OCI-LY7 (cell line): ENCODE results near the gene DOCK4. TPM values are rescaled to one million over a fixed set of nuclear protein-coding genes. Genes with fewer than 3 reads are reported as not detected.

Experiments
- BruUV-seq: library from RNA; stranded (reverse); fragments of 400-500 nt; replicated peaks from 2 replicates; lab custom pipeline; 2021; lab: Mats Ljungman, UMichigan
- CTCF ChIA-PET: fragments of 300-600 bp; sonication (Branson Sonifier 250); formaldehyde crosslinking; loops from one replicate; lab custom pipeline; 2022; ENCODE audit warnings: antibody characterized with exemption; ENCODE audit not compliant: unreplicated experiment; lab: Charles Lee
- POLR2A ChIA-PET: fragments of 300-600 bp; sonication (Branson Sonifier 250); formaldehyde crosslinking; loops from one replicate; lab custom pipeline; 2022; ENCODE audit warnings: antibody characterized with exemption; lab: Charles Lee
- DNase-seq: peaks from one replicate; pipeline ENCODE4 v3.0.0-alpha.2; 2015; ENCODE audit warnings: low spot score
- H2AFZ ChIP-seq: fragments of 200-600 bp; sonication (generic), shearing (Covaris generic); 2 replicates; pipeline ENCODE4 v1.6.1; 2014; ENCODE audit warnings: mild to moderate bottlenecking, antibody characterized with exemption, low read length, moderate library complexity
- H3K27ac ChIP-seq: fragments of 200-600 bp; sonication (generic); 2 replicates; pipeline ENCODE4 v1.5.1; 2014; ENCODE audit warnings: mixed run types, low read depth, mild to moderate bottlenecking, moderate library complexity, low read length, inconsistent platforms; ENCODE audit not compliant: poor library complexity, severe bottlenecking
- H3K36me3 ChIP-seq: fragments of 200-600 bp; sonication (generic); 2 replicates; pipeline ENCODE4 v1.6.1; 2014; ENCODE audit warnings: mild to moderate bottlenecking, antibody characterized with exemption, low read length, moderate library complexity, mixed read lengths; ENCODE audit not compliant: insufficient read depth
- H3K4me1 ChIP-seq: fragments of 200-600 bp; sonication (generic); 2 replicates; pipeline ENCODE4 v1.5.1; 2014; ENCODE audit warnings: mild to moderate bottlenecking, low read length; ENCODE audit not compliant: insufficient read depth, poor library complexity, severe bottlenecking
- H3K4me2 ChIP-seq: fragments of 200-600 bp; sonication (generic); 2 replicates; pipeline ENCODE4 v1.6.1; 2014; ENCODE audit warnings: mild to moderate bottlenecking, low read length
- H3K4me3 ChIP-seq: fragments of 200-600 bp; sonication (generic); 2 replicates; pipeline ENCODE4 v1.5.1; 2014; ENCODE audit warnings: mild to moderate bottlenecking, low read depth, low read length; ENCODE audit not compliant: poor library complexity, severe bottlenecking
- H3K79me2 ChIP-seq: fragments of 200-600 bp; sonication (generic); 2 replicates; pipeline ENCODE4 v1.6.1; 2016; ENCODE audit warnings: low read depth, mild to moderate bottlenecking, low read length, moderate library complexity, mixed read lengths; ENCODE audit not compliant: insufficient read depth
- H3K9me2 ChIP-seq: fragments of 200-600 bp; sonication (generic); 2 replicates; pipeline ENCODE4 v1.6.1; 2016; ENCODE audit warnings: mild to moderate bottlenecking, low read length, mixed read lengths; ENCODE audit not compliant: insufficient read depth
- H3K9me3 ChIP-seq: fragments of 200-600 bp; sonication (generic); 2 replicates; pipeline ENCODE4 v1.6.1; 2014; ENCODE audit warnings: mild to moderate bottlenecking, mixed run types, low read length, mixed read lengths
- H4K20me1 ChIP-seq: fragments of 200-600 bp; sonication (generic); 2 replicates; pipeline ENCODE4 v1.6.1; 2014; ENCODE audit warnings: mild to moderate bottlenecking, antibody characterized with exemption, low read length, moderate library complexity, mixed read lengths; ENCODE audit not compliant: insufficient read depth
- EZH2phosphoT487 ChIP-seq: fragments of 200-600 bp; sonication (generic); IDR thresholded peaks from 2 replicates; pipeline ENCODE4 v1.6.1; 2018; ENCODE audit warnings: low read depth, borderline replicate concordance, mild to moderate bottlenecking, mixed run types, antibody characterized with exemption, low read length, moderate library complexity, mixed read lengths
- intact Hi-C: fragments of 100-400 bp; cut with micrococcal nuclease; formaldehyde crosslinking; loops from one replicate; pipeline ENCODE4 v1.10.0; 2022; ENCODE audit not compliant: unreplicated experiment
- small RNA-seq: library from RNA; depleted of rRNA; stranded (forward); fragments of <200 nt; gene quantifications from one replicate; pipeline ENCODE3, GENCODE V24; 2014
- total RNA-seq, 2 experiments: library from RNA; depleted of rRNA in 1 of 2; stranded (reverse); fragments of >200 nt in 1 of 2; shearing (Covaris generic) in 1 of 2; gene quantifications; 2 replicates each; pipeline ENCODE4 v1.2.3, GENCODE V29; 2014 to 2022
- TF ChIP-seq, protein P1 (sequence below): fragments of 200-600 bp; sonication (generic); conservative IDR thresholded peaks from 2 replicates; pipeline ENCODE4 v1.5.1; 2014; ENCODE audit warnings: mild to moderate bottlenecking, antibody characterized with exemption, low read length, moderate library complexity, mixed read lengths

The DOCK4 gene
- total RNA-seq, 2 experiments from 2014 or later, result 0.91 to 4.9 TPM

DNA sequence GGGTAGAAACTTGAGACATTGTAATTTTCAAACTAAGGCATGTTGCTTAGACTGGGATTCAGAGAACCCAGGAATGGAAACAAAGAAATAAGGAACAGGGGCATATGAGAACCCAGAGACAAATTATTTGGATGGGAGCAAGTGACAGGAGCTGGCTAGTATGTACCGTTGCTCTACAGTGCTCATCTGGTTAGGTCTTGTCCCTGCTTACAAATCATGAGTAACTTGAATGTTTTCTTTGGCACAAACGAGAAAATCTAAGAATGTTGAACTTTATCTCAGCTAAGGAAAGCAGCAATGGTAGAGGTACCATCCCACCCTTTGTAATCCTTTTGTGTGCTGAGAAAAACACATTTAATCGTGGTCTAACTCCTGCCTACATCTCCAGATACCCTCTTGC lies 527.9 kb downstream of the DOCK4 start:
- H3K79me2 ChIP-seq, result no peaks in the 10 kb centered on the region
- no peaks in the 10 kb centered on the region for H3K9me3 ChIP-seq
- CTCF ChIA-PET, result no interaction called here
- H2AFZ ChIP-seq, result no peak overlapping the region
- H3K4me1 ChIP-seq, result no peaks in the 10 kb centered on the region
- POLR2A ChIA-PET, result no interaction called here
- no peak overlapping the region for H3K4me2 ChIP-seq
- no TSS peak for BruUV-seq
- no peak overlapping the region for H3K27ac ChIP-seq
- intact Hi-C loops, result no loop called here
- no peaks in the 10 kb centered on the region for H3K36me3 ChIP-seq
- no peaks in the 10 kb centered on the region for H4K20me1 ChIP-seq
- no peak for TF ChIP-seq EZH2phosphoT487
- TF ChIP-seq, protein P1, sequence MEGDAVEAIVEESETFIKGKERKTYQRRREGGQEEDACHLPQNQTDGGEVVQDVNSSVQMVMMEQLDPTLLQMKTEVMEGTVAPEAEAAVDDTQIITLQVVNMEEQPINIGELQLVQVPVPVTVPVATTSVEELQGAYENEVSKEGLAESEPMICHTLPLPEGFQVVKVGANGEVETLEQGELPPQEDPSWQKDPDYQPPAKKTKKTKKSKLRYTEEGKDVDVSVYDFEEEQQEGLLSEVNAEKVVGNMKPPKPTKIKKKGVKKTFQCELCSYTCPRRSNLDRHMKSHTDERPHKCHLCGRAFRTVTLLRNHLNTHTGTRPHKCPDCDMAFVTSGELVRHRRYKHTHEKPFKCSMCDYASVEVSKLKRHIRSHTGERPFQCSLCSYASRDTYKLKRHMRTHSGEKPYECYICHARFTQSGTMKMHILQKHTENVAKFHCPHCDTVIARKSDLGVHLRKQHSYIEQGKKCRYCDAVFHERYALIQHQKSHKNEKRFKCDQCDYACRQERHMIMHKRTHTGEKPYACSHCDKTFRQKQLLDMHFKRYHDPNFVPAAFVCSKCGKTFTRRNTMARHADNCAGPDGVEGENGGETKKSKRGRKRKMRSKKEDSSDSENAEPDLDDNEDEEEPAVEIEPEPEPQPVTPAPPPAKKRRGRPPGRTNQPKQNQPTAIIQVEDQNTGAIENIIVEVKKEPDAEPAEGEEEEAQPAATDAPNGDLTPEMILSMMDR, result no peak
- DNase-seq, result no peak
- no peaks in the 10 kb centered on the region for H3K9me2 ChIP-seq
- H3K4me3 ChIP-seq, result no peak overlapping the region

DNA sequence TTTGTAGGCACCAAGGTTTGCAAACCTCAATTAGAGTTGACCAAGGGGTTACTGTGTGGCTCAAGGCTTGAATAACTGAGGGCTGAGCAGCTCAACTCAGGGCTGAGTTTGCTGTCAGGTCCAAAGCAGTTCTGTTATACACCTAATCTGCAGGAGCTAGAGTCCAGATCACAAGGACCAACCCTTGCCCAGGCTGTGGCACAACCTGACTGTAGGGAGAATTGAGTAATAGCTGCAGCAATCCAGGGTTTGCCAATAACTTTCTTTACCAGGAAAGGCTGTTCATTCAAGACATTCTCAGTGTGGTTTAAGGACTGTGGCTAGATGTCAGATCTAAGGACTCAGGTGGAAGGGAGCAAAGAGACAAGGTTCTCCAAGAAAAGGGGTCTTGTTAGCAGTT lies 528.4 kb downstream of the DOCK4 start:
- no peaks in the 10 kb centered on the region for H3K79me2 ChIP-seq
- H3K4me3 ChIP-seq, result no peak overlapping the region
- ChIA-PET POLR2A (no interaction called here), CTCF (no interaction called here)
- intact Hi-C loops, result no loop called here
- DNase-seq, result no peak
- H3K9me3 ChIP-seq, result no peaks in the 10 kb centered on the region
- no peaks in the 10 kb centered on the region for H3K4me1 ChIP-seq
- H3K9me2 ChIP-seq, result no peaks in the 10 kb centered on the region
- no peak overlapping the region for H2AFZ ChIP-seq
- TF ChIP-seq, protein P1, result no peak
- H3K4me2 ChIP-seq, result no peak overlapping the region
- H3K36me3 ChIP-seq, result no peaks in the 10 kb centered on the region
- H3K27ac ChIP-seq, result no peak overlapping the region
- H4K20me1 ChIP-seq, result no peaks in the 10 kb centered on the region
- BruUV-seq, result no TSS peak

DNA sequence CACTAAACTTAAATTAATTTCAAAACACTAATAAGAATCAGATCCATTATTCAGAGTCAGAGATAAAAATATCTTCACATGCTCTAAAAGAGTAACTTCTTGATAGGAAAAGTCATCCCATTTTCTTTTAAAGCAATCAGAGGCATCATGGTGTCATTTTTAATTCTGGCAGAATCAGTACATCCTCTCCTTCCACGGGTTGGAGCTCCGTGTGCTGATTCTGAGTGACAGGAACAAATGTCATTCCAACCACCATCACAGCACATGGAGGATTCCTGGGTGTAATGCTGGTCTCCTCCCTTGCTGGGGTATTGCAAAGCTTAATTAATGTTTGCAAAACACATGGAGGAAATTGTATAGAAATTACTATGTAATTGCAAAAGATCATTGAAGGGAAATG lies 529.4 kb downstream of the DOCK4 start:
- BruUV-seq, result no TSS peak
- no peak for DNase-seq
- Histone ChIP-seq H2AFZ (no peak overlapping the region), H3K4me3 (no peak overlapping the region), H3K79me2 (no peaks in the 10 kb centered on the region), H3K4me1 (no peaks in the 10 kb centered on the region), H4K20me1 (no peaks in the 10 kb centered on the region), H3K9me2 (no peaks in the 10 kb centered on the region), H3K36me3 (no peaks in the 10 kb centered on the region), H3K9me3 (no peaks in the 10 kb centered on the region), H3K4me2 (no peak overlapping the region), H3K27ac (no peak overlapping the region)
- ChIA-PET CTCF (no interaction called here), POLR2A (interaction anchor here (1.1 kb wide), 2 partner anchors 10 to 62 kb away, joined by 3 to 4 read pairs; no protein-coding TSS in a partner anchor)
- intact Hi-C loops, result no loop called here
- TF ChIP-seq EZH2phosphoT487, result no peak
- TF ChIP-seq, protein P1, result no peak

Small RNA genes lying within 50 kb of the gene (small RNA-seq; reads per million reads assigned to genes)
- gene RNA5SP237, result not detected

Other genes with a start within 250 kb of the DOCK4 start
- gene ZNF277, start 296 bp upstream of the DOCK4 start, total RNA-seq (2014; rRNA removed; shearing (Covaris generic)), result 16.9 and 18.1 TPM in 2 replicates
- 20.5 and 22.6 TPM in 2 replicates for gene ZNF277, start 296 bp upstream of the DOCK4 start, total RNA-seq (2022)
- 49.1 and 54.9 TPM in 2 replicates for gene IFRD1, start 244.1 kb upstream of the DOCK4 start, total RNA-seq (2014; rRNA removed; shearing (Covaris generic))
- 65.6 and 82.2 TPM in 2 replicates for gene IFRD1, start 244.1 kb upstream of the DOCK4 start, total RNA-seq (2022)